T-cell (primary cell): Measurements from ENCODE around the gene PDE12. TPM values are rescaled to one million over a fixed set of nuclear protein-coding genes. Genes with fewer than 3 reads are reported as not detected.

Source experiments
- ATAC-seq, 4 experiments: fragments of 200-7000 bp in 3 of 4; fragments of 150-1000 bp in 1 of 4; cut with Tn5 transposase; replicated peaks in 1 of 4; 1 replicate in 3 of 4; 2 replicates in 1 of 4; pipeline ENCODE4 v1.10.0; 2021; ENCODE audit warnings: moderate library complexity in 3 of 4, mild to moderate bottlenecking in 2 of 4, moderate number of reproducible peaks in 1 of 4
- CTCF ChIA-PET, 2 donors: fragments of 300-600 bp; sonication (Branson Sonifier 250); formaldehyde crosslinking; loops; one replicate each; lab custom pipeline; 2022; ENCODE audit warnings: antibody characterized with exemption in 2 of 2; lab: Charles Lee
- POLR2A ChIA-PET, 2 donors: fragments of 300-600 bp; sonication (Branson Sonifier 250); formaldehyde crosslinking; loops; one replicate each; lab custom pipeline; 2022; ENCODE audit warnings: antibody characterized with exemption in 2 of 2; lab: Charles Lee
- DNase-seq, 35 experiments: peaks; one replicate each; pipeline versions ENCODE4 v3.0.0 to v3.0.0-alpha.2; 2013 to 2023
- H3K27ac ChIP-seq: one replicate; pipeline ENCODE4 v1.5.1; 2013; ENCODE audit warnings: low read length
- H3K27me3 ChIP-seq, 2 experiments: replicated peaks in 1 of 2; 1 replicate in 1 of 2; 2 replicates in 1 of 2; pipeline versions ENCODE4 v1.6.1 to v1.7.0; 2013; ENCODE audit warnings: low read length in 1 of 2, mixed read lengths in 1 of 2; ENCODE audit not compliant: control insufficient read depth in 2 of 2, insufficient read depth in 2 of 2; ENCODE audit errors: extremely low read depth in 1 of 2
- H3K36me3 ChIP-seq, 2 donors: 1 replicate in 1 of 2; 2 replicates in 1 of 2; pipeline versions ENCODE4 v1.6.1 to v1.7.0; 2013; ENCODE audit warnings: low read length in 1 of 2; ENCODE audit not compliant: control insufficient read depth in 2 of 2, insufficient read depth in 1 of 2; ENCODE audit errors: extremely low read depth in 1 of 2
- H3K4me1 ChIP-seq, 2 experiments: 1 replicate in 1 of 2; 2 replicates in 1 of 2; pipeline versions ENCODE4 v1.6.1 to v1.7.0; 2013; ENCODE audit warnings: low read length in 2 of 2, mixed read lengths in 1 of 2; ENCODE audit not compliant: insufficient read depth in 2 of 2, control insufficient read depth in 1 of 2; ENCODE audit errors: extremely low read depth in 1 of 2
- H3K4me3 ChIP-seq, 2 donors: 1 replicate in 1 of 2; 2 replicates in 1 of 2; pipeline versions ENCODE4 v1.5.1 to v1.7.0; 2013; ENCODE audit warnings: mild to moderate bottlenecking in 2 of 2, low read length in 1 of 2, moderate library complexity in 1 of 2; ENCODE audit not compliant: control insufficient read depth in 1 of 2; ENCODE audit errors: extremely low read depth in 1 of 2
- H3K9me3 ChIP-seq: 2 replicates; pipeline ENCODE4 v1.7.0; 2013
- H3K27ac Mint-ChIP-seq, 2 donors: one replicate each; pipeline ENCODE4 v1.8.0; 2020 to 2021; ENCODE audit warnings: mild to moderate bottlenecking in 2 of 2, mixed read lengths in 2 of 2
- H3K27me3 Mint-ChIP-seq, 2 donors: one replicate each; pipeline ENCODE4 v1.8.0; 2021 to 2022; ENCODE audit warnings: mixed read lengths in 2 of 2
- H3K36me3 Mint-ChIP-seq: one replicate; pipeline ENCODE4 v1.8.0; 2021; ENCODE audit warnings: mixed read lengths
- H3K4me1 Mint-ChIP-seq, 3 donors: one replicate each; pipeline ENCODE4 v1.8.0; 2020 to 2022; ENCODE audit warnings: mixed read lengths in 3 of 3, mild to moderate bottlenecking in 1 of 3
- H3K4me3 Mint-ChIP-seq, 3 donors: one replicate each; pipeline ENCODE4 v1.8.0; 2020 to 2022; ENCODE audit warnings: mild to moderate bottlenecking in 3 of 3, mixed read lengths in 3 of 3, moderate library complexity in 3 of 3
- H3K9me3 Mint-ChIP-seq, 3 donors: one replicate each; pipeline ENCODE4 v1.8.0; 2020 to 2022; ENCODE audit warnings: mixed read lengths in 3 of 3
- WGBS: methylation state at CpG from one replicate; pipeline ENCODE4 v1.1.5; 2013; ENCODE audit warnings: missing lambda C conversion rate; ENCODE audit not compliant: insufficient coverage; 5-methylcytosine and 5-hydroxymethylcytosine counted together
- total RNA-seq, 35 experiments: library from RNA in 6 of 35; stranded (reverse) in 6 of 35; fragments of 120-200 nt in 1 of 35; gene quantifications; one replicate each; pipeline versions ENCODE4 v1.2.1 to v1.2.4 and lab custom pipeline; 2013 to 2026

Gene PDE12
- total RNA-seq, 5 donors from 2014 or later (not counting 1 experiment from before 2014, with no cell fraction given) = 23.0 to 32.5 (median 26.7) TPM

DNA sequence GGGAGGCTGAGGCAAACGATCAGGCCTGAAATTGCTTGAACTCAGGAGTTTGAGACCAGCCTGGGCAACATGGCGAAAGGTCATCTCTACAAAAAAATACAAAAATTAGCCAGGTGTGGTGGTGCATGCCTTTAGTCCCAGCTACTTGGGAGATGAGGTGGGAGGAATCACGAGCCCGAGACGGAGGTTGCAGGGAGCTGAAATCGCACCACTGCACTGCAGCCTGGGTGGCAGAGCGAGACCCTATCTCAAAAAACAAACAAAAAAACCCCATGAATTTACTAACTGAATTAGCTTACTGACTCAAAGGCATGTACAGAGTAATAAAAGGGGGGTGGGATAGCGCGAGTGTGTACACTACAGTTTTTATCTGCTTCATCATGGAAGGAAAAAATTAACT, 21.7 kb downstream of the PDE12 start:
- H3K36me3 ChIP-seq = peaks cover 18 to 52% of the 10 kb centered on the region in 2 donors
- no peak for DNase-seq
- H3K4me3 ChIP-seq = no peak overlapping the region
- ChIA-PET POLR2A (interaction anchor here (0.5 kb wide), 2 partner anchors 9 to 508 kb away, joined by 5 to 6 read pairs; no protein-coding TSS in a partner anchor), CTCF (interaction anchor here (0.6 to 0.7 kb wide), 3 partner anchors 11 to 187 kb away, joined by 3 to 5 read pairs (median 4); no protein-coding TSS in a partner anchor)
- Mint-ChIP-seq H3K4me1 (peaks cover 19 to 25% (median 19%) of the 10 kb centered on the region in 3 donors), H3K36me3 (peaks cover 38% of the 10 kb centered on the region), H3K27ac (peak overlapping the region; percentile 30 to 53), H3K9me3 (no peaks in the 10 kb centered on the region), H3K27me3 (no peaks in the 10 kb centered on the region), H3K4me3 (no peak overlapping the region)
- no CpG with 5 or more reads among the region's 9 CpGs for WGBS
- H3K27me3 ChIP-seq = no peaks in the 10 kb centered on the region
- H3K27ac ChIP-seq = no peak overlapping the region
- H3K4me1 ChIP-seq = no peaks in the 10 kb centered on the region
- H3K9me3 ChIP-seq = no peaks in the 10 kb centered on the region
- no peak for ATAC-seq

GRCh38 chr3:57582474-57583168, 26.5 kb downstream of the PDE12 start:
- peaks cover 18% of the 10 kb centered on the region for H3K36me3 Mint-ChIP-seq
- H3K9me3 Mint-ChIP-seq = no peaks in the 10 kb centered on the region
- Histone ChIP-seq H3K4me1 (peaks cover 2 to 3% of the 10 kb centered on the region in 2 experiments), H3K27me3 (no peaks in the 10 kb centered on the region), H3K9me3 (no peaks in the 10 kb centered on the region), H3K27ac (no peak overlapping the region), H3K4me3 (no peak overlapping the region), H3K36me3 (peaks cover 12 to 34% of the 10 kb centered on the region in 2 donors)
- no CpG with 5 or more reads among the region's 7 CpGs for WGBS
- ChIA-PET CTCF (no interaction called here), POLR2A (interaction anchor here in 1 of 2 donors (0.6 kb wide), 1 partner anchor 335 kb away, joined by 4 read pairs; no protein-coding TSS in a partner anchor)
- peaks cover 19 to 41% (median 30%) of the 10 kb centered on the region in 3 donors for H3K4me1 Mint-ChIP-seq
- H3K27me3 Mint-ChIP-seq = no peaks in the 10 kb centered on the region
- peak in 3 of 35 experiments; percentile 7 to 30 (median 7) for DNase-seq
- H3K27ac Mint-ChIP-seq = no peak overlapping the region
- peak in 1 of 4 experiments; percentile 56 for ATAC-seq
- H3K4me3 Mint-ChIP-seq = no peak overlapping the region

GRCh38 chr3:57583544-57583943, 27.5 kb downstream of the PDE12 start:
- Histone ChIP-seq H3K4me1 (peaks cover 2 to 3% of the 10 kb centered on the region in 2 experiments), H3K36me3 (peaks cover 4 to 29% of the 10 kb centered on the region in 2 donors), H3K27ac (no peak overlapping the region), H3K27me3 (no peaks in the 10 kb centered on the region), H3K9me3 (no peaks in the 10 kb centered on the region), H3K4me3 (no peak overlapping the region)
- Mint-ChIP-seq H3K4me1 (peaks cover 23 to 42% (median 33%) of the 10 kb centered on the region in 3 donors), H3K36me3 (peaks cover 12% of the 10 kb centered on the region), H3K27ac (no peak overlapping the region), H3K4me3 (no peak overlapping the region), H3K27me3 (no peaks in the 10 kb centered on the region), H3K9me3 (no peaks in the 10 kb centered on the region)
- no peak for ATAC-seq
- no peak for DNase-seq
- ChIA-PET CTCF (no interaction called here), POLR2A (no interaction called here)
- no CpG with 5 or more reads among the region's 2 CpGs for WGBS

- Histone ChIP-seq H3K4me3 (no peak overlapping the region), H3K27ac (no peak overlapping the region), H3K9me3 (no peaks in the 10 kb centered on the region), H3K27me3 (no peaks in the 10 kb centered on the region), H3K4me1 (peaks cover 2 to 3% of the 10 kb centered on the region in 2 experiments), H3K36me3 (peaks cover 0 to 16% of the 10 kb centered on the region in 2 donors)
- ATAC-seq (no peak), DNase-seq (no peak)
- ChIA-PET CTCF (interaction anchor here in 1 of 2 donors (0.7 kb wide), 1 partner anchor 229 kb away, joined by 6 read pairs; no protein-coding TSS in a partner anchor), POLR2A (interaction anchor here in 1 of 2 donors (1.0 kb wide), 1 partner anchor 10 kb away, joined by 7 read pairs; the partner anchor contains the start of gene ARF4)
- H3K27me3 Mint-ChIP-seq = no peaks in the 10 kb centered on the region
- WGBS = 79% methylated on average over 2 of the region's 6 CpGs
- H3K36me3 Mint-ChIP-seq = peaks cover 15% of the 10 kb centered on the region
- peaks cover 27 to 52% (median 41%) of the 10 kb centered on the region in 3 donors for H3K4me1 Mint-ChIP-seq
- H3K4me3 Mint-ChIP-seq = no peak overlapping the region
- H3K9me3 Mint-ChIP-seq = no peaks in the 10 kb centered on the region
- H3K27ac Mint-ChIP-seq = peak overlapping the region; percentile 28 to 52
These were observed 30.7 kb downstream of the PDE12 start for GRCh38 chr3:57586778-57587177.

DNA sequence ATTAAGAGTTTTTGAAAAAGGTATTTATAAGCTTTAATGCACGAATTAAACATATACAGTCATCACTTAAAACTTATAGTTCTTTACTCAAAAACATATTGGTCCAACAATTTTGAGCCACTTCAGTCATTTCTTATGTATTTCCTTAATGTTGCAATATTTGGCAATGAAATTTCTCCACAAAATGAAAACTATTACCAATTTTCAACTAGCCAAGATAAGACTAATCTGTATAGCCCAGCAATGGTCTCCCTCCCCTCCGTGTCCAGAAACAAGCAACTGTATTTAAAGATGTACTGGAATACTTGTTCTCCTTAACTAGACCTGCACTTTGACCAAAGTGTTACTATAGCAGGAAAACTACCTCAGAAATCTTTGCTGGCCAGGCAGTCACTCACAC, 31.8 kb downstream of the PDE12 start:
- peaks cover 0 to 11% of the 10 kb centered on the region in 2 donors for H3K36me3 ChIP-seq
- H3K27ac Mint-ChIP-seq = peak overlapping the region in 1 of 2 donors; percentile 16
- DNase-seq (no peak), ATAC-seq (no peak)
- H3K27me3 Mint-ChIP-seq = no peaks in the 10 kb centered on the region
- peaks cover 13% of the 10 kb centered on the region for H3K36me3 Mint-ChIP-seq
- peaks cover 2 to 3% of the 10 kb centered on the region in 2 experiments for H3K4me1 ChIP-seq
- H3K4me3 ChIP-seq = no peak overlapping the region
- no peak overlapping the region for H3K27ac ChIP-seq
- no peaks in the 10 kb centered on the region for H3K9me3 Mint-ChIP-seq
- ChIA-PET POLR2A (no interaction called here), CTCF (no interaction called here)
- peaks cover 34 to 58% (median 48%) of the 10 kb centered on the region in 3 donors for H3K4me1 Mint-ChIP-seq
- no CpG with 5 or more reads among the region's 2 CpGs for WGBS
- no peak overlapping the region for H3K4me3 Mint-ChIP-seq
- H3K27me3 ChIP-seq = no peaks in the 10 kb centered on the region
- no peaks in the 10 kb centered on the region for H3K9me3 ChIP-seq

DNA sequence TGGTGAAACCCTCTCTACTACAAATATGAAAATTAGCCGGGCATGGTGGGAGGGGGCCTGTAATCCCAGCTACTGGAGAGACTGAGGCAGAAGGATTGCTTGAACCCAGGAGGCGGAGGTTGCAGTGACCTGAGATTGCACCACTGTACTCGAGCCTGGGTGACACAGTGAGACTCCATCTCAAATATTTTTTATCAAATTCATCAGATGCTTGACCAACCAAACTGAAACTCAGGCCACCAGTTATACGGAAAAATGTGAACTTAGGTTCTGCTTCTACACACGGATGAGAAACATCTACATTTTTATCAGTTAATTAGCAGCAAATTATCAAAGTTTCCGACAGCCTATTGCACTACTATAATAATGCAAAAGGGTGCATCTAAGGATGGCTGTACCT, 36.2 kb downstream of the PDE12 start:
- DNase-seq = no peak
- Mint-ChIP-seq H3K27ac (no peak overlapping the region), H3K9me3 (no peaks in the 10 kb centered on the region), H3K4me3 (no peak overlapping the region), H3K4me1 (peaks cover 53 to 55% (median 54%) of the 10 kb centered on the region in 3 donors), H3K36me3 (peaks cover 11% of the 10 kb centered on the region), H3K27me3 (no peaks in the 10 kb centered on the region)
- Histone ChIP-seq H3K27me3 (no peaks in the 10 kb centered on the region), H3K9me3 (no peaks in the 10 kb centered on the region), H3K4me3 (no peak overlapping the region), H3K27ac (no peak overlapping the region), H3K36me3 (no peaks in the 10 kb centered on the region), H3K4me1 (peaks cover 12 to 16% of the 10 kb centered on the region in 2 experiments)
- no peak for ATAC-seq
- POLR2A ChIA-PET = interaction anchor here in 1 of 2 donors (0.6 kb wide), 1 partner anchor 36 kb away, joined by 3 read pairs; the partner anchor contains the start of gene PDE12
- CTCF ChIA-PET = interaction anchor here in 1 of 2 donors (0.9 kb wide), 1 partner anchor 23 kb away, joined by 5 read pairs; no protein-coding TSS in a partner anchor
- 91% methylated on average over 4 of the region's 6 CpGs for WGBS
